ENCODE measurements around the gene WDR44. TPM values are rescaled to one million over a fixed set of nuclear protein-coding genes. Genes with fewer than 3 reads are reported as not detected.
"Not testable (repeated sequence)": the region's sequence is repeated elsewhere in the genome, so short reads cannot be mapped to it uniquely, and the experiment has no call there.

The WDR44 gene
- 15.7 and 22.1 TPM in 2 replicates for polyA plus RNA-seq (2011; rRNA removed)
- polyA plus RNA-seq (2012; cell fraction: cytosol; rRNA removed), result 3.1 and 3.3 TPM in 2 replicates
- 4.9 and 5.4 TPM in 2 replicates for polyA plus RNA-seq (2012; cell fraction: nucleus; rRNA removed)
- polyA plus RNA-seq (2017; fragmentation: RNase III; extraction: RNeasy Plus Mini Kit Qiagen cat#74134 plus additional on column Dnase treatment), result 9.9 to 10.2 TPM (median 10.2 TPM) in 3 replicates
- 7.3 and 9.5 TPM in 2 replicates for polyA minus RNA-seq (2011; rRNA and poly(A)+ RNA removed)

GRCh38 chrX:118345464-118346257 is at the start of gene WDR44:
TSS of gene WDR44 (plus strand) at chrX:118346106. CDS start at chrX:118346504, 398 bp downstream.
- no peaks in the 10 kb centered on the region for H3K9me3 ChIP-seq
- H3K27ac ChIP-seq, result peak within 1 kb of the TSS; percentile 96 to 98
- peak within 1 kb of the TSS; percentile 88 for H3K4me2 ChIP-seq
- WGBS (ENCODE audit: missing lambda C conversion rate), result 0% methylated on average over 28 of the region's 60 CpGs
- ChIA-PET POLR2A (no interaction called here), CTCF (interaction anchor here (1.4 kb wide), 1 partner anchor 20 kb away, joined by 4 read pairs; no protein-coding TSS in a partner anchor)
- TF ChIP-seq FOSL2 (IDR thresholded peaks at IDR 0.05) (no peak), FOSL2 (CRISPR knock-in tag; IDR thresholded peaks at IDR 0.05) (no peak), MAX (IDR thresholded peaks at IDR 0.05) (peak; percentile 84), BCL3 (IDR thresholded peaks at IDR 0.05) (peak; percentile 70; the same call in 1 of the 3 replicates), GATA3 (IDR thresholded peaks at IDR 0.05; ENCODE audit: borderline replicate concordance) (0 out of 2 replicates have a peak, but pooled peaks have one; percentile 28), JUN (IDR thresholded peaks at IDR 0.05) (peak; percentile 69 to 72; a peak in 3 of 5 replicates), PHF8 (IDR thresholded peaks at IDR 0.05; ENCODE audit: borderline replicate concordance, low read depth) (peak; percentile 68; the same call in 1 of the 2 replicates), RFX5 (IDR thresholded peaks at IDR 0.05) (no peak), POLR2A (IDR thresholded peaks at IDR 0.05; ENCODE audit: low read length) (peak; percentile 76), MAZ (IDR thresholded peaks at IDR 0.05; ENCODE audit: borderline replicate concordance, low read depth, low read length) (peak; percentile 25; the same call in 1 of the 2 replicates), CHD2 (IDR thresholded peaks at IDR 0.05; ENCODE audit: low read length, partially characterized antibody) (peak; percentile 87)
- TF ChIP-seq, protein P1, sequence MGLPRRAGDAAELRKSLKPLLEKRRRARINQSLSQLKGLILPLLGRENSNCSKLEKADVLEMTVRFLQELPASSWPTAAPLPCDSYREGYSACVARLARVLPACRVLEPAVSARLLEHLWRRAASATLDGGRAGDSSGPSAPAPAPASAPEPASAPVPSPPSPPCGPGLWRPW (IDR thresholded peaks at IDR 0.05), result no peak
- TF ChIP-seq, protein P2, sequence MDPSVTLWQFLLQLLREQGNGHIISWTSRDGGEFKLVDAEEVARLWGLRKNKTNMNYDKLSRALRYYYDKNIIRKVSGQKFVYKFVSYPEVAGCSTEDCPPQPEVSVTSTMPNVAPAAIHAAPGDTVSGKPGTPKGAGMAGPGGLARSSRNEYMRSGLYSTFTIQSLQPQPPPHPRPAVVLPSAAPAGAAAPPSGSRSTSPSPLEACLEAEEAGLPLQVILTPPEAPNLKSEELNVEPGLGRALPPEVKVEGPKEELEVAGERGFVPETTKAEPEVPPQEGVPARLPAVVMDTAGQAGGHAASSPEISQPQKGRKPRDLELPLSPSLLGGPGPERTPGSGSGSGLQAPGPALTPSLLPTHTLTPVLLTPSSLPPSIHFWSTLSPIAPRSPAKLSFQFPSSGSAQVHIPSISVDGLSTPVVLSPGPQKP (IDR thresholded peaks at IDR 0.05; ENCODE audit: low read depth, low read length), result no peak
- TF ChIP-seq, protein P3, sequence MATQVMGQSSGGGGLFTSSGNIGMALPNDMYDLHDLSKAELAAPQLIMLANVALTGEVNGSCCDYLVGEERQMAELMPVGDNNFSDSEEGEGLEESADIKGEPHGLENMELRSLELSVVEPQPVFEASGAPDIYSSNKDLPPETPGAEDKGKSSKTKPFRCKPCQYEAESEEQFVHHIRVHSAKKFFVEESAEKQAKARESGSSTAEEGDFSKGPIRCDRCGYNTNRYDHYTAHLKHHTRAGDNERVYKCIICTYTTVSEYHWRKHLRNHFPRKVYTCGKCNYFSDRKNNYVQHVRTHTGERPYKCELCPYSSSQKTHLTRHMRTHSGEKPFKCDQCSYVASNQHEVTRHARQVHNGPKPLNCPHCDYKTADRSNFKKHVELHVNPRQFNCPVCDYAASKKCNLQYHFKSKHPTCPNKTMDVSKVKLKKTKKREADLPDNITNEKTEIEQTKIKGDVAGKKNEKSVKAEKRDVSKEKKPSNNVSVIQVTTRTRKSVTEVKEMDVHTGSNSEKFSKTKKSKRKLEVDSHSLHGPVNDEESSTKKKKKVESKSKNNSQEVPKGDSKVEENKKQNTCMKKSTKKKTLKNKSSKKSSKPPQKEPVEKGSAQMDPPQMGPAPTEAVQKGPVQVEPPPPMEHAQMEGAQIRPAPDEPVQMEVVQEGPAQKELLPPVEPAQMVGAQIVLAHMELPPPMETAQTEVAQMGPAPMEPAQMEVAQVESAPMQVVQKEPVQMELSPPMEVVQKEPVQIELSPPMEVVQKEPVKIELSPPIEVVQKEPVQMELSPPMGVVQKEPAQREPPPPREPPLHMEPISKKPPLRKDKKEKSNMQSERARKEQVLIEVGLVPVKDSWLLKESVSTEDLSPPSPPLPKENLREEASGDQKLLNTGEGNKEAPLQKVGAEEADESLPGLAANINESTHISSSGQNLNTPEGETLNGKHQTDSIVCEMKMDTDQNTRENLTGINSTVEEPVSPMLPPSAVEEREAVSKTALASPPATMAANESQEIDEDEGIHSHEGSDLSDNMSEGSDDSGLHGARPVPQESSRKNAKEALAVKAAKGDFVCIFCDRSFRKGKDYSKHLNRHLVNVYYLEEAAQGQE (IDR thresholded peaks at IDR 0.05), result peak; percentile 82
- DNase-seq (ENCODE audit: low read depth in 1 of 2, low spot score in 1 of 2) (peak; percentile 90 to 96), FAIRE-seq (peak; percentile 94), ATAC-seq (peak; percentile 90 to 97)
- peaks cover 31% of the 10 kb centered on the region for H3K4me1 ChIP-seq
- peak within 1 kb of the TSS; percentile 98 for H3K4me3 ChIP-seq

GRCh38 chrX:118305827-118306226 is 40.1 kb upstream of the WDR44 start:
- WGBS (ENCODE audit: missing lambda C conversion rate), result 6% methylated on average over 2 of the region's 2 CpGs
- H3K27ac ChIP-seq, H3K4me1 ChIP-seq: not testable (repeated sequence)

More at GRCh38 chrX:118305827-118306226, 40.1 kb upstream of the WDR44 start:
- H3K4me2 ChIP-seq; FAIRE-seq; POLR2A ChIA-PET; H3K9me3 ChIP-seq; H3K4me3 ChIP-seq; DNase-seq (ENCODE audit: low read depth in 1 of 2, low spot score in 1 of 2); ATAC-seq: not testable (repeated sequence)
- CTCF ChIA-PET, result interaction anchor here (0.6 kb wide), 1 partner anchor 19 kb away, joined by 6 read pairs; no protein-coding TSS in a partner anchor
